Measurements from ENCODE around the gene VKORC1L1. TPM values are rescaled to one million over a fixed set of nuclear protein-coding genes. Genes with fewer than 3 reads are reported as not detected.

The VKORC1L1 gene
- total and polyA plus RNA-seq, 2 donors from 2014 or later: 6.5 to 18.0 TPM

DNA sequence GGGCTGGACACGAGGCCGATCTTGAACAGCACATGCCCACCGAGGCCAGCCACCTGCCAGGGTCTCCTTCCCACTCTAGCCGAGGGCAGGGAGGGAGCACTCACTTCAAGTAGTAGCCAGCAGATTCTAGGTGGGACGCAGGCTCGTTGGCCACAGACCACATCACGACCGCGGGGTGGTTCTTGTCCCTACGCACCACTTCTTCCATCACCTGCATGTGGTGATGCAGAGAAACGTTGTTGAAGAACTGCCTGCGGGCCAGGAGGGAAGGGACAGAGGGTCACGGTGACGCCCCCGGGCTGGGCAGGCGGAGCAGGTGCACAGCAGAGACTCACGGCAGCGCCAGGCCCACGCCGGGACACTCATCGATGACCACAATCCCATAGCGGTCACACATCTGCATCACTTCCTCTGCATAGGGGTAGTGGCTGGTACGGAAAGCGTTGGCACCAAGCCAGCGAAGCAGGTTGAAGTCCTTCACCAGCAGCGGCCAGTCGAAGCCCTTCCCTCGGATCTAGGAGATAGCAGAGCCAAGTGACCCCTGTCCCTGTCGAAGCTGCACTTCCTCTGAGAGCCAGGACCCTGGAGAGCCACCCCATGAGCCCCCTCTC is 101.4 kb downstream of the VKORC1L1 start:
- DNase-seq: peak in 1 of 5 donors; percentile 72

DNA sequence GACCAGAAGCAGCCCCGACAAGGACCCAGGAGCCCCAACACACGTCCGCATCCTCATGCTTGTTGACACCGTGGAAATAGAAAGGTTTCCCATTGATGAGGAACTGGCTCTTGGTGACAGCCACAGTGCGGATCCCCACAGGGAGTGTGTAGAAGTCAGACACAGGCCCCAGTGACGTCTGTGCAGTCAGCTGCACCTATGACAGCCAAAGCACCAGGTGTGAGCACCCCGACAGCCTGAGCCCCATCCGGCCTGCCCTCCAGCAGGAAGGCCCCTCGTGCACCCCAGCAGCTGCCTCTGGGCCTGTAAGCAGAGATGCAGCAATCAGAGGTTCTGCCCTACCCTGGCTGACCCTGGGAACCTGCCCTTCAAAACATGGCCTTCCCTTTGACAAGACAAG is 102.0 kb downstream of the VKORC1L1 start:
- no peaks in the 10 kb centered on the region for H3K4me1 ChIP-seq (ENCODE audit: control insufficient read depth in 2 of 3, insufficient read depth in 2 of 3, low read depth in 1 of 3, low read length in 3 of 3)
- TF ChIP-seq, protein P1, sequence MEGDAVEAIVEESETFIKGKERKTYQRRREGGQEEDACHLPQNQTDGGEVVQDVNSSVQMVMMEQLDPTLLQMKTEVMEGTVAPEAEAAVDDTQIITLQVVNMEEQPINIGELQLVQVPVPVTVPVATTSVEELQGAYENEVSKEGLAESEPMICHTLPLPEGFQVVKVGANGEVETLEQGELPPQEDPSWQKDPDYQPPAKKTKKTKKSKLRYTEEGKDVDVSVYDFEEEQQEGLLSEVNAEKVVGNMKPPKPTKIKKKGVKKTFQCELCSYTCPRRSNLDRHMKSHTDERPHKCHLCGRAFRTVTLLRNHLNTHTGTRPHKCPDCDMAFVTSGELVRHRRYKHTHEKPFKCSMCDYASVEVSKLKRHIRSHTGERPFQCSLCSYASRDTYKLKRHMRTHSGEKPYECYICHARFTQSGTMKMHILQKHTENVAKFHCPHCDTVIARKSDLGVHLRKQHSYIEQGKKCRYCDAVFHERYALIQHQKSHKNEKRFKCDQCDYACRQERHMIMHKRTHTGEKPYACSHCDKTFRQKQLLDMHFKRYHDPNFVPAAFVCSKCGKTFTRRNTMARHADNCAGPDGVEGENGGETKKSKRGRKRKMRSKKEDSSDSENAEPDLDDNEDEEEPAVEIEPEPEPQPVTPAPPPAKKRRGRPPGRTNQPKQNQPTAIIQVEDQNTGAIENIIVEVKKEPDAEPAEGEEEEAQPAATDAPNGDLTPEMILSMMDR (IDR thresholded peaks at IDR 0.05; ENCODE audit: borderline replicate concordance, extremely low read depth, insufficient read depth): no peak
- DNase-seq (no peak), FAIRE-seq (no peak)
- H3K9me3 ChIP-seq (ENCODE audit: control insufficient read depth in 2 of 3, insufficient read depth in 1 of 3, low read length in 3 of 3): no peaks in the 10 kb centered on the region
- H3K4me3 ChIP-seq (ENCODE audit: low read length in 3 of 3): no peak overlapping the region
- H3K27me3 ChIP-seq (ENCODE audit: control insufficient read depth, insufficient read depth, low read length): no peaks in the 10 kb centered on the region
- intact Hi-C loops (cut with DNase I): no loop called here
- no peak overlapping the region for H3K9ac ChIP-seq (ENCODE audit: low read length in 3 of 3)
- peaks cover 2 to 22% (median 9%) of the 10 kb centered on the region in 3 donors for H3K36me3 ChIP-seq (ENCODE audit: control insufficient read depth in 2 of 3, insufficient read depth in 3 of 3, low read length in 3 of 3)
- no peak overlapping the region for H3K27ac ChIP-seq (ENCODE audit: low read depth in 2 of 2, low read length in 2 of 2)

More for the DNA sequence above, 101.4 kb downstream of the VKORC1L1 start:
- Histone ChIP-seq H3K36me3 (ENCODE audit: control insufficient read depth in 2 of 3, insufficient read depth in 3 of 3, low read length in 3 of 3) (peaks cover 2 to 27% (median 9%) of the 10 kb centered on the region in 3 donors), H3K4me1 (ENCODE audit: control insufficient read depth in 2 of 3, insufficient read depth in 2 of 3, low read depth in 1 of 3, low read length in 3 of 3) (no peaks in the 10 kb centered on the region), H3K9ac (ENCODE audit: low read length in 3 of 3) (no peak overlapping the region), H3K27me3 (ENCODE audit: control insufficient read depth, insufficient read depth, low read length) (no peaks in the 10 kb centered on the region), H3K4me3 (ENCODE audit: low read length in 3 of 3) (no peak overlapping the region), H3K27ac (ENCODE audit: low read depth in 2 of 2, low read length in 2 of 2) (no peak overlapping the region), H3K9me3 (ENCODE audit: control insufficient read depth in 2 of 3, insufficient read depth in 1 of 3, low read length in 3 of 3) (no peaks in the 10 kb centered on the region)
- TF ChIP-seq, protein P1 (IDR thresholded peaks at IDR 0.05; ENCODE audit: borderline replicate concordance, extremely low read depth, insufficient read depth): no peak
- FAIRE-seq: no peak
- intact Hi-C loops (cut with DNase I): no loop called here

GRCh38 chr7:65975814-65976445 is 103.1 kb downstream of the VKORC1L1 start:
- Histone ChIP-seq H3K4me3 (ENCODE audit: low read length in 3 of 3) (no peak overlapping the region), H3K9ac (ENCODE audit: low read length in 3 of 3) (no peak overlapping the region), H3K9me3 (ENCODE audit: control insufficient read depth in 2 of 3, insufficient read depth in 1 of 3, low read length in 3 of 3) (no peaks in the 10 kb centered on the region), H3K27me3 (ENCODE audit: control insufficient read depth, insufficient read depth, low read length) (no peaks in the 10 kb centered on the region), H3K4me1 (ENCODE audit: control insufficient read depth in 2 of 3, insufficient read depth in 2 of 3, low read depth in 1 of 3, low read length in 3 of 3) (peaks cover 0 to 7% (median 0%) of the 10 kb centered on the region in 3 donors), H3K36me3 (ENCODE audit: control insufficient read depth in 2 of 3, insufficient read depth in 3 of 3, low read length in 3 of 3) (peaks cover 2 to 22% (median 9%) of the 10 kb centered on the region in 3 donors), H3K27ac (ENCODE audit: low read depth in 2 of 2, low read length in 2 of 2) (no peak overlapping the region)
- TF ChIP-seq, protein P1 (IDR thresholded peaks at IDR 0.05; ENCODE audit: borderline replicate concordance, extremely low read depth, insufficient read depth): no peak
- DNase-seq (peak in 1 of 5 donors; percentile 24), FAIRE-seq (no peak)
- intact Hi-C loops (cut with DNase I): no loop called here

Measured in kidney (tissue), 14 donors.